IMR-90 (cell line): ENCODE data around the gene TARDBP. TPM values are rescaled to one million over a fixed set of nuclear protein-coding genes. Genes with fewer than 3 reads are reported as not detected.

Experiments used
- ATAC-seq: fragments of 200-7000 bp; cut with Tn5 transposase; 2 replicates; pipeline ENCODE4 v1.9.1; 2020; ENCODE audit warnings: low read depth, mild to moderate bottlenecking, moderate library complexity
- BruUV-seq: library from RNA; stranded (reverse); fragments of 400-500 nt; replicated peaks from 2 replicates; lab custom pipeline; 2021; lab: Mats Ljungman, UMichigan
- CTCF ChIA-PET: fragments of 300-600 bp; formaldehyde crosslinking; extraction: SDS; loops from one replicate; lab custom pipeline; 2021; ENCODE audit warnings: antibody characterized with exemption; lab: Yijun Ruan, JAX
- POLR2A ChIA-PET: fragments of 300-600 bp; sonication (Branson Sonifier 250); formaldehyde crosslinking; loops from one replicate; lab custom pipeline; 2022; ENCODE audit warnings: antibody characterized with exemption; ENCODE audit not compliant: unreplicated experiment; lab: Charles Lee
- DNase-seq: peaks from one replicate; pipeline ENCODE4 v3.0.0; 2013
- H2AFZ ChIP-seq: replicated peaks from 2 replicates; pipeline ENCODE3; 2013; ENCODE audit warnings: low read length, mild to moderate bottlenecking; ENCODE audit not compliant: poor library complexity
- H2AK5ac ChIP-seq: 2 replicates; pipeline ENCODE4 v1.6.1; 2013; ENCODE audit warnings: low read depth, low read length, inconsistent platforms
- H2AK9ac ChIP-seq: replicated peaks from 2 replicates; pipeline ENCODE3; 2013; ENCODE audit warnings: mild to moderate bottlenecking, low read depth, low read length, moderate library complexity; ENCODE audit not compliant: poor library complexity
- H2BK120ac ChIP-seq: 2 replicates; pipeline ENCODE4 v1.6.1; 2013; ENCODE audit warnings: low read depth, low read length, inconsistent platforms
- H2BK15ac ChIP-seq: 3 replicates; pipeline ENCODE4 v1.6.1; 2013; ENCODE audit warnings: low read depth, low read length, inconsistent platforms
- H2BK20ac ChIP-seq: 2 replicates; pipeline ENCODE4 v1.6.1; 2013; ENCODE audit warnings: low read depth, mild to moderate bottlenecking, inconsistent platforms, low read length, moderate library complexity
- H2BK5ac ChIP-seq: 2 replicates; pipeline ENCODE4 v1.6.1; 2013; ENCODE audit warnings: mild to moderate bottlenecking, low read depth, low read length, inconsistent platforms; ENCODE audit not compliant: poor library complexity, severe bottlenecking
- H3K14ac ChIP-seq: replicated peaks from 2 replicates; pipeline ENCODE4 v1.6.1; 2013; ENCODE audit warnings: low read depth, low read length, inconsistent platforms
- H3K18ac ChIP-seq: 2 replicates; pipeline ENCODE4 v1.6.1; 2013; ENCODE audit warnings: low read depth, low read length, control low read depth
- H3K23ac ChIP-seq: 2 replicates; pipeline ENCODE4 v1.6.1; 2013; ENCODE audit warnings: low read depth, low read length, inconsistent platforms
- H3K27ac ChIP-seq: 2 replicates; pipeline ENCODE4 v1.5.1; 2013; ENCODE audit warnings: mild to moderate bottlenecking, control low read depth, low read length; ENCODE audit not compliant: insufficient read depth
- H3K27me3 ChIP-seq: 2 replicates; pipeline ENCODE4 v1.6.1; 2013; ENCODE audit warnings: low read length; ENCODE audit not compliant: control insufficient read depth, insufficient read depth
- H3K36me3 ChIP-seq: 2 replicates; pipeline ENCODE4 v1.6.1; 2013; ENCODE audit warnings: low read length, mixed read lengths; ENCODE audit not compliant: control insufficient read depth, insufficient read depth
- H3K4ac ChIP-seq: 2 replicates; pipeline ENCODE4 v1.6.1; 2013; ENCODE audit warnings: low read depth, low read length, inconsistent platforms
- H3K4me1 ChIP-seq: 2 replicates; pipeline ENCODE4 v1.6.1; 2013; ENCODE audit warnings: low read length, mixed read lengths; ENCODE audit not compliant: control insufficient read depth, insufficient read depth
- H3K4me2 ChIP-seq: 2 replicates; pipeline ENCODE4 v1.6.1; 2013; ENCODE audit warnings: low read depth, mild to moderate bottlenecking, control low read depth, low read length, moderate library complexity
- H3K4me3 ChIP-seq: 2 replicates; pipeline ENCODE4 v1.5.1; 2013; ENCODE audit warnings: low read depth, mild to moderate bottlenecking, control low read depth, low read length, moderate library complexity; ENCODE audit not compliant: insufficient read depth
- H3K56ac ChIP-seq: 2 replicates; pipeline ENCODE4 v1.6.1; 2013; ENCODE audit warnings: low read length, inconsistent platforms; ENCODE audit not compliant: insufficient read depth; ENCODE audit errors: extremely low read depth
- H3K79me1 ChIP-seq, 2 experiments: 2 replicates each; pipeline ENCODE4 v1.6.1; 2013; ENCODE audit warnings: low read length in 2 of 2, inconsistent platforms in 1 of 2, low read depth in 1 of 2
- H3K9ac ChIP-seq: 2 replicates; pipeline ENCODE4 v1.6.1; 2013; ENCODE audit warnings: low read depth, low read length, control low read depth
- H3K9me1 ChIP-seq: 2 replicates; pipeline ENCODE4 v1.6.1; 2013; ENCODE audit warnings: low read length, inconsistent platforms; ENCODE audit not compliant: insufficient read depth
- H3K9me3 ChIP-seq: 2 replicates; pipeline ENCODE4 v1.6.1; 2013; ENCODE audit warnings: low read length; ENCODE audit not compliant: control insufficient read depth, insufficient read depth
- H4K20me1 ChIP-seq: 2 replicates; pipeline ENCODE4 v1.6.1; 2013; ENCODE audit warnings: low read length, inconsistent platforms; ENCODE audit not compliant: insufficient read depth
- H4K5ac ChIP-seq: 2 replicates; pipeline ENCODE4 v1.6.1; 2013; ENCODE audit warnings: mild to moderate bottlenecking, low read depth, low read length, control low read depth
- H4K8ac ChIP-seq, 2 experiments: 2 replicates each; pipeline ENCODE4 v1.6.1; 2013; ENCODE audit warnings: low read depth in 2 of 2, low read length in 2 of 2, control low read depth in 1 of 2, inconsistent platforms in 1 of 2
- H4K91ac ChIP-seq: 2 replicates; pipeline ENCODE4 v1.6.1; 2013; ENCODE audit warnings: low read depth, low read length, inconsistent platforms; ENCODE audit not compliant: insufficient read depth
- POLR2A ChIP-seq: IDR thresholded peaks from 2 replicates; pipeline ENCODE4 v1.6.1; 2012; ENCODE audit warnings: mild to moderate bottlenecking, low read depth, low read length
- WGBS, 2 experiments: methylation state at CpG; one replicate each; pipeline versions ENCODE4 v1.1.5 to v1.1.7; 2013; ENCODE audit warnings: missing lambda C conversion rate in 2 of 2; ENCODE audit not compliant: insufficient read length in 1 of 2; ENCODE audit errors: extremely low coverage in 2 of 2; 5-methylcytosine and 5-hydroxymethylcytosine counted together
- dilution Hi-C: fragments of 300-500 bp; cut with HindIII; formaldehyde crosslinking; loops from one replicate; pipeline ENCODE4 v1.14.3; 2018; ENCODE audit warnings: low sequenced_read_pairs; ENCODE audit not compliant: unreplicated experiment
- in situ Hi-C: fragments of 300-500 bp; cut with MboI; formaldehyde crosslinking; loops from 3 replicates; pipeline ENCODE4 v1.14.3; 2019; ENCODE audit warnings: low sequenced_read_pairs, inconsistent platforms, mixed read lengths
- intact Hi-C: fragments of 100-400 bp; cut with micrococcal nuclease; formaldehyde crosslinking; loops from 2 replicates; pipeline ENCODE4 v1.10.0; 2022
- polyA plus RNA-seq, 3 experiments: library from polyadenylated mRNA; depleted of rRNA; stranded (reverse); fragments of >200 nt; gene quantifications; 2 replicates each; pipeline ENCODE4 v1.2.3, GENCODE V29; 2012; ENCODE audit warnings: low replicate concordance in 1 of 3
- total RNA-seq: library from RNA; depleted of rRNA; stranded (reverse); fragments of >200 nt; gene quantifications from 2 replicates; pipeline ENCODE4 v1.2.3, GENCODE V29; 2012
- TF ChIP-seq, protein P1 (sequence below): fragments of 150-350 bp; IDR thresholded peaks from 2 replicates; pipeline ENCODE4 v1.6.1; 2017; ENCODE audit warnings: mild to moderate bottlenecking, antibody characterized with exemption, low read length, low read depth

Gene TARDBP
- total and polyA plus RNA-seq, 2 of the 4 experiments (the other 2 are of a cell fraction) = 36.7 to 161 TPM

DNA sequence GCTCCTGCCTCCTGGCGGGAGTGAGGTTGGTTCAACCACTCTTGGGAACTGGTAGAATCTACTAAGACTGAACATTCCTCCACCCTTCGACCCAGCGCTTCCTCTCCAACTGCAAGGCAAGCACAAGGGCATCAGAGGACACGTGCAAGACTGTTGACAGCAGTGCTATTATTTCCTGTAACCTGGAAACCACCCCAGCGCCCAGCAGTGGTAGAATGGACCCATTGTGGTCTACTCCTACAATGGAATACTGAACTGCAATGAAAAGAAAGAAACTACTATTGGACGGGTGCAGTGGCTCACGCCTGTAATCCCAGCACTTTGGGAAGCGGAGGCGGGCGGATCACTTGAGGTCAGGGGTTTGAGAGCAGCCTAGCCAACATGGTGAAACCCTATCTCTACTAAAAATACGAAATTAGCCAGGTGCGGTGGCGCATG is 33.0 kb upstream of the TARDBP start:
- in situ Hi-C loops = no loop called here

More for the DNA sequence above, 33.0 kb upstream of the TARDBP start:
- intact Hi-C loops = no loop called here
- no peak overlapping the region for H3K18ac ChIP-seq
- ChIA-PET CTCF (no interaction called here), POLR2A (no interaction called here)
- no peak overlapping the region for H2BK20ac ChIP-seq
- no peaks in the 10 kb centered on the region for H3K36me3 ChIP-seq
- no peak overlapping the region for H3K23ac ChIP-seq
- H3K27me3 ChIP-seq = peaks cover 12% of the 10 kb centered on the region
- 20% methylated on average over 1 of the region's 13 CpGs; no CpG with 5 or more reads in 1 of the 2 experiments for WGBS, 2 experiments
- H3K4me1 ChIP-seq = peaks cover 1% of the 10 kb centered on the region; the same call in 1 of the 2 replicates
- DNase-seq = no peak
- no peak overlapping the region for H2AK9ac ChIP-seq
- no peak overlapping the region for H3K9ac ChIP-seq
- no peak overlapping the region for H3K27ac ChIP-seq
- no peak overlapping the region for H3K4me2 ChIP-seq
- no peak overlapping the region for H2BK15ac ChIP-seq
- no peak overlapping the region for H4K5ac ChIP-seq
- H3K14ac ChIP-seq = no peak overlapping the region
- H2AK5ac ChIP-seq = no peak overlapping the region
- no peak for TF ChIP-seq POLR2A
- TF ChIP-seq, protein P1, sequence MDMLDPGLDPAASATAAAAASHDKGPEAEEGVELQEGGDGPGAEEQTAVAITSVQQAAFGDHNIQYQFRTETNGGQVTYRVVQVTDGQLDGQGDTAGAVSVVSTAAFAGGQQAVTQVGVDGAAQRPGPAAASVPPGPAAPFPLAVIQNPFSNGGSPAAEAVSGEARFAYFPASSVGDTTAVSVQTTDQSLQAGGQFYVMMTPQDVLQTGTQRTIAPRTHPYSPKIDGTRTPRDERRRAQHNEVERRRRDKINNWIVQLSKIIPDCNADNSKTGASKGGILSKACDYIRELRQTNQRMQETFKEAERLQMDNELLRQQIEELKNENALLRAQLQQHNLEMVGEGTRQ = no peak
- H2AFZ ChIP-seq = no peak overlapping the region
- no peak overlapping the region for H2BK5ac ChIP-seq
- H3K4me3 ChIP-seq = no peak overlapping the region
- dilution Hi-C loops = no loop called here
- no peak overlapping the region for H4K91ac ChIP-seq
- BruUV-seq = no TSS peak
- no peaks in the 10 kb centered on the region for H3K9me1 ChIP-seq
- H3K9me3 ChIP-seq = no peaks in the 10 kb centered on the region
- H2BK120ac ChIP-seq = no peak overlapping the region
- H3K56ac ChIP-seq = no peak overlapping the region
- no peak overlapping the region for H3K4ac ChIP-seq
- no peak overlapping the region for H4K8ac ChIP-seq
- no peaks in the 10 kb centered on the region for H4K20me1 ChIP-seq
- ATAC-seq = no peak
- H3K79me1 ChIP-seq = no peaks in the 10 kb centered on the region
